ENCODE measurements around the gene MR1.

Gene MR1

GRCh38 chr1:181061891-181062835, 28.4 kb downstream of the MR1 start:
- ChIA-PET CTCF (interaction anchor here (1.3 kb wide), 1 partner anchor 80 kb away, joined by 4 read pairs; no protein-coding TSS in a partner anchor), POLR2A (ENCODE audit: low non-redundant PET) (no interaction called here)
- H3K27ac ChIP-seq, result no peak overlapping the region
- no peak for DNase-seq (ENCODE audit: low spot score)
- TF ChIP-seq CTCF (conservative IDR thresholded peaks at IDR 0.05; ENCODE audit: low read depth), result no peak

- no peak for TF ChIP-seq CTCF (conservative IDR thresholded peaks at IDR 0.05; ENCODE audit: low read depth)
- H3K27ac ChIP-seq, result no peak overlapping the region
- POLR2A ChIA-PET (ENCODE audit: low non-redundant PET), result no interaction called here
- CTCF ChIA-PET, result interaction anchor here (1.3 kb wide), 1 partner anchor 79 kb away, joined by 4 read pairs; no protein-coding TSS in a partner anchor
- no peak for DNase-seq (ENCODE audit: low spot score)
These were observed 29.1 kb downstream of the MR1 start for GRCh38 chr1:181062836-181063428.

- H3K27ac ChIP-seq, result no peak overlapping the region
- TF ChIP-seq CTCF (conservative IDR thresholded peaks at IDR 0.05; ENCODE audit: low read depth), result no peak
- DNase-seq (ENCODE audit: low spot score), result no peak
- CTCF ChIA-PET, result no interaction called here
- POLR2A ChIA-PET (ENCODE audit: low non-redundant PET), result no interaction called here
These were observed 30.3 kb downstream of the MR1 start for GRCh38 chr1:181064011-181064623.

GRCh38 chr1:181064702-181065101, 30.9 kb downstream of the MR1 start:
- ChIA-PET POLR2A (ENCODE audit: low non-redundant PET) (no interaction called here), CTCF (no interaction called here)
- H3K27ac ChIP-seq, result no peak overlapping the region

GRCh38 chr1:181073638-181074037, 39.9 kb downstream of the MR1 start:
- peak; percentile 77 for DNase-seq (ENCODE audit: low spot score)
- no peak for TF ChIP-seq CTCF (conservative IDR thresholded peaks at IDR 0.05; ENCODE audit: low read depth)
- CTCF ChIA-PET, result no interaction called here
- POLR2A ChIA-PET (ENCODE audit: low non-redundant PET), result interaction anchor here (0.7 kb wide), 1 partner anchor 18 kb away, joined by 4 read pairs; no protein-coding TSS in a partner anchor
- peak overlapping the region; percentile 77 for H3K27ac ChIP-seq

More at GRCh38 chr1:181064702-181065101, 30.9 kb downstream of the MR1 start:
- TF ChIP-seq CTCF (conservative IDR thresholded peaks at IDR 0.05; ENCODE audit: low read depth), result no peak
- DNase-seq (ENCODE audit: low spot score), result no peak

- CTCF ChIA-PET, result interaction anchor here (0.7 kb wide), 1 partner anchor 8 kb away, joined by 7 read pairs; no protein-coding TSS in a partner anchor
- TF ChIP-seq CTCF (conservative IDR thresholded peaks at IDR 0.05; ENCODE audit: low read depth), result no peak
- POLR2A ChIA-PET (ENCODE audit: low non-redundant PET), result interaction anchor here (0.6 to 0.7 kb wide), 3 partner anchors 10 to 539 kb away, joined by 3 to 6 read pairs (median 4); no protein-coding TSS in a partner anchor
These were observed 42.1 kb downstream of the MR1 start for GRCh38 chr1:181075766-181076350.

More at GRCh38 chr1:181075766-181076350, 42.1 kb downstream of the MR1 start:
- H3K27ac ChIP-seq, result no peak overlapping the region
- no peak for DNase-seq (ENCODE audit: low spot score)

Data from RWPE1 (cell line).